ENCODE results near the gene KIF26A.
"Not testable (repeated sequence)": the region's sequence is repeated elsewhere in the genome, so short reads cannot be mapped to it uniquely, and the experiment has no call there.

KIF26A gene

DNA sequence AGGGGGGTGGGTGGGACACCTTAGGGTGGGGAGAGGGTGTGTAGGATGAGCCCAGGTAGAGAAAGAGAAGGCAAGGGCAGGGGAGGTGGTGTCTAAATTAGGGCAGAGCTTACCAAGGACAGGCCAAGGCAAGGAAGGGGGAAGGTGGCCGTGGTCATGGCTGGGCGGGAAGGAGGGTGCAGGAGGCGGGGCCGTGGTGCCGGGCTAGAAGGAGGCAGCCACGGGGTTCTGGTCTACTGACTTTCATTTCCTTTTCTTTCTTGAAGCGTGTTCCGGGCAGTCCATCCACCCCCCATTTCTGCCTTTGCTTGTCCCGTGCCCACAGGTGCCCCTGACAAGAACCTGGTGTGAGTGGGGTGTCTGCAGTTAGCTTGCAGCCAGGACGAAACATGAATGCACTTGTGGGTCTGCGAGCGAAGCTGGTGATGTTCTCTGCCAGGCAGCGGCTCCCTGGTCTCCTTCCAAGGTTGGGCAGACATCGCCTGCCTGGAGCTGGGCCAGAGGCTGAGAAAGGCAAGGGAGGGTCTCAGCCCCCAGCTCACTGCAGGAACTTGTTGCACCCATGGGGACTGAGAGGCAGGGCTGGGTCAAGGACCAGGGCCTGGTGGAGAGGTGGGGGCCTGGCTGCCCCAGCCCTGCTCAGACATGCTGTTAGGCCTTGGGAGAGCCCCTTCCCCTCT is 58.2 kb downstream of the KIF26A start:
- no peak for DNase-seq

DNA sequence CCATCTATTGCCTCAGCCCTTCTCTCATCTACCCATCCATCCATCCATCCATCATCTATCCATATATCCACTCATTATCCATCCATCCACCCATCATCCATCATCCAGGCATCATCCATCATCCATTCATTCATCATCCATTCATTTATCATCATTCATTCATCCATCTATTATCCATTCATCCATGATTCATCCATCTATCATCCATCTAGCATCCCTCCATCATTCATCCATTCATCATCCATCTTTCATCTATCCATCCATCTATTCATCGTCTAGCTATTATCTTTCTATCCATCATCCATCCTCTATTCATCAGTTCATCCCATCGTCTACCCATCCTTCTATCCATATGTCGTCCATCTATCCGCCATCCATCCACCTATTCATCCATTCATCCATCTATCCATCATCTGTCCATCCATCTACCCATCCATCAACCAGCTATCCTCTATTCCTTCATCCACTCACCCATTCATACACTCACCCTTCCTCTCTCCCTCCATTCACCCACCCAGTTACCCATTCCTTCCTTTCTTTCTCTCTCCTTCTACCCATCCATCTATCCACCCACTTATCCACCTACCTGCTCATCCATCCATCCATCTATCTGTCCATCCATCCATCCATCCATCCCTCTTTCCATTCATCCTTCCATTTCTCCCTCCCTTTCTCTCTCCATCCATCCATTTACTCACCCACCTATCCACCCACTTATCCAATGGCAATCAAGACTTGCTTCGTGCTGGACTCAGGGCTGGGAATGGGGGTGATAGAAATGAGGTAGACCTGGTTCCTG is 59.3 kb downstream of the KIF26A start:
- no peak for DNase-seq

DNA sequence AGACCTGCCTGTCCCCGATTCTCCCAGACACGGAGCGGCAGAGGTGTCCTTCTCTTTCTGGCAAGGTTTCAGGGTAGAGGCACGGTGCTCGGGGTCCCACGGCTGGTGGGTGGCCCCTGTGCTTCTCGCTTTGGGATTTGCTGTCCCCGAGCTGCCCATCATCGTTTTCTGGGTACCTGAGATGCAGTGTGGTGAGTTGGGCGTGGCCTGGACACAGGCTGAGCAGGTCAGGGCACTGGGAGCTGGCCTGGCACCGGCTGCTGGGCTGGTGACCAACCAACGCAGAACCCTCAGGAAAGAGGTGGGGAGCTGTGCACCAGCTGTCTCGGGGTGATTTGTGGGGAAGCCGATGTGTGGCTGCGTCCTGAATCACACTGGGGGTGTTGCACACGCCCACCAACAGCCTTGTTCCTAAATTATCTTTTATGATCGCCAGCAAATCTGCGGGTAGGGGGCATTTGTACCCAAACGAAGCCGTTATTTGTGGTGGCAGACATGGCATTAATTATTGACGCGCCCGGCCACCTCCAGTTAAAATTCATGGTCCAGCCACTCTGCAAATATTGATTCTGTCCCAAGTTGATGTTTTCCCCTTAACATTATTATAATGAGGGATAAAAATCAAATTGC is 61.0 kb downstream of the KIF26A start:
- no peak for DNase-seq

DNA sequence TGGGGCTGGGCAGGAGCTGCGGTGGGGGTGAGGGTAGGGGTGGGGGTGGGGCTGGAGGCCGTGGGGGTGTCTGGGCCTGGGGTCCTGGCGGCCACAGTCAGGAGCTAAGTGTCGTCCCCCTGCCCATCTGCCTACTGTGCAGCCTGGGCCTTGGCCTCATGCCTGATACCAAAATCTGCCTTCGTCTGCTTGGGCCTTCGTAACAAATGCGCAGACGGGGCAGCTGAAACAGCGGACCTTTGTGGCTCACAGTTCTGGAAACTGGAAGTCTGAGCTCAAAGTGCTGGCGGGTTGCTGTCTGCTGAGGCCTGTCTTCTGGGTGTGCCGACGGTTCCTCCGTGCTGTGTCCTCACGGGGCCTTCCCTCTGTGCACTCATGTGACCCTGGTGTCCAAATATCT is 61.7 kb downstream of the KIF26A start:
- DNase-seq = no peak

DNA sequence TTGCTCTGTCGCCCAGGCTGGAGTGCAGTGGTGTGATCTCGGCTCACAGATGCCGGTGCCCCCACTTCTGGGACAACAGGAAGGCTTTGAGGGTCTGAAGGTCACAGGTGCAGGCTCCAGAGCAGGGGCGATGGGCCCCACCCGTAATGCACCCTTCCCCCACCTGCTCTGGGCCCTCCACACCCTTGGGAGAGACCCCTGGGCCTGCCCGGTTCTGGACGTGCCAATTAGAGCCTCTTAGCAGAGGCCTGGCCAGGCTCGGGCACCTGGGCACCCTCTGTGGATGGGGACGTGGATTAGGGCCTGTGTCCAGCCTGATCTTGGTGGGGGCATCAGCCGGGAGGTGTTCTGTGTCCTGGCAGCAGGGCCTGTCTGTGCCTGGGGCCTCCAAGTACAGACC is 62.2 kb downstream of the KIF26A start:
- no peak for DNase-seq

DNA sequence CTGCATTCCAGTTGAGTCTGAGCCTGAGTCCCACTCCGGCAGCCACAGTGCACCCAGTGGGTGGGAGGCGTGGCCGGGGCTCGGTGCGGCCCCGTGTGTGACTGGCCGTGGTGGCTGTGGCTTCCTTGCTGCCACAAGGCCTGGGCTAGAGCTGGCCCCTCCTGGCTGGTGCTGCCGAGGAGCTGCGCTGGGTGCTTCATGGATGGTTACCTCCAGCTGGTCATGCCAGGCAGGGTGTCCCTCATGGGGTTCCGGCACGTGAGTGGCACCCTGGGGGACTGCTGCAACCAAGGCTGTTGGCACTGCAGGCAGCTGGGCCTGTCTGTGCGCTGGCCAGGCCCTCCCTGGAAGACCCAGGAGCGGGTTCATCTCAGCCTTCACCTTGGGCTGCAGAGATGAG is 62.7 kb downstream of the KIF26A start:
- no peak for DNase-seq

DNA sequence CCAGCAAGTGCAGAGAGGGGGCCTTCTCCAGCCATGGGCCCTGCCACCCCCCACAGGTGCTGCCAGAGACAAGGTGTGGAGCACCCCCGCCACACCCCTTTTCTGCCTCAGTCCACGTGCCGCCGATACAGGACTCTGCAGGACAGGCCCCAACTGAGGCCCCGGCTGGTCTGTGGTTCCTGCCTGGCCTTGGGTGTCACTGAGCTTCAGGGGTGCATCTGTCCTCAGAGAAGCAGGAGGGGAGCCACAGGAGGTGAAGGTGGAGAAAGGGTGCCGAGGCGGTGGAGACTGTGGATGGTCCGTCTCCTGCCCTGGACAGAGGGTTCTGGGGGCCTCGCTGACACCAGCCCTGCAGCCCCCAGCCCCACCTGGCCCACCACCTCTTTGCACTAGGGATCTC is 63.1 kb downstream of the KIF26A start:
- no peak for DNase-seq

DNA sequence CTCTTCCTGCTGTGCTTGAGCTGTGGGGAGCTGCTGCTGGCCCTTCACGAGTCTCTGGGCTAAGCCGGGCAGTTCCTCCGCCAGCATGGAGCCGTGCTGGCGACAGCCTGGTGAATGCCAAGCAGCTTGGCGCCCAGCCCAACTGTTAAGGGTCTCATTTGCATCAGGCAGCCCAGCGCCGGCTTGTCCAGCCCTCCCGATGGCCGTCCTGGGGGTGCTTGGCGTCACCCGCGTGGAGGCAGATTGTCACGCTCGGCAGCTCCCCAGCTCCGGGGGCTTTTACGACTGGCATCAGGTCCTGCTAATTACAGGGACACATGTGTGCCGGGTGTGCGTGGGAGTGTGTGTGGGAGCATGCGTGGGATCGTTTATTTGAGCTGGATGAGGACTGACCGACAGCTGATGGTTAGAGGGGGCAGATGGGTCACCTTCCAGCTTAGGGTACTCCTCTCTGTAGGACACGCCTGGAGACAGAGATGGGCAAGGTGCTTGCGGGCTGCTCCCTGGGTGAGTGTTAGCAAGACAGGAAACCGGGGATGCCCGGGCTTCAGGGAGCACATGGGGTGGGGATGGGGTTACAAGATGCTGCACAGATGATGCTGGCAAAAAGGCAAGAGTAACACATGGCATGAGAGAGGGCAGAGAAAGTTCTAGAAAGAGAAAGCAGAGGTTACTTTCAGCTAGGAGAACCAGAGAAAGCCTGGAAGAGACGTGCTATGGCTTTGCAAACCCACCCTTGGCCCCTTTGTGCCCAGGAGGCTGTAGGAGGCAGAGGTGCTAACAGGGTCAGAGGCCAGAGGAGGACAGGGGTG is 64.1 kb downstream of the KIF26A start:
- no peak for DNase-seq

DNA sequence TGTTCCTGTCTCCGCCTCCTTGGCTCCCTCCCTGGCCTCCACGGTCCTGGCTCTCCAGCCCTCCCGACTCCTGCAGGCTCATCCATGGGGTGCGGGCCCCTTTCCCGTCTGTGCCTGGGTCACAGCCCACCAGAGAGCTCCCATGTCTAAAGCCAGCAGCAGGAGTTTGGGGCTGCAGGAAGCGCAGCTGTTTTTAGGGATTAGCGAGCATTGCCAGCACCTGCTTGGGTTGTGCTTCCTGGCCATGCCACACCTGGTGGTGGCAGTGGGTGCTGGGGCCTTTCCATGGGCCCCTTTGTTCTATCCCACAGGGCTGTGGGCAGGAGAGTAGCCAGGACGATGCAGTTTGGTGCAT is 64.7 kb downstream of the KIF26A start:
- no peak for DNase-seq

DNA sequence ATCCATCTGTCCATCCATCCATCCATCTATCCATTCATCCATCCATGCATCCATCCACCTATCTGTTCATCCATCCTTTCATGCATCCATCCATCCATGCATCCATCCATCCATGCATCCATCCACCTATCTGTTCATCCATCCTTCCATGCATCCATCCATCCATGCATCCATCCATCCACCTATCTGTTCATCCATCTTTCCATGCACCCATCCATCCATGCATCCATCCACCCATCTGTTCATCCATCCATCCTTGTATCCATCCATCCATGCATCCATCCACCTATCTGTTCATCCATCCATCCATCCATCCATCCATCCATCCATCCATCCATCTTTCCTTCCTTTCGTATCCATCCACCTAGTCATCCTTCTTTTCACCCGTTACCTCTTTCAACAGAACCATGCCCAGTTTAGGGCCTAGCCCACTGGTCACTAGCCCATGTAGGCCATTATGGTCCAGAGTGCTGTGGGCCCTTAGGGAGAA is 66.3 kb downstream of the KIF26A start:
- no peak for DNase-seq

DNA sequence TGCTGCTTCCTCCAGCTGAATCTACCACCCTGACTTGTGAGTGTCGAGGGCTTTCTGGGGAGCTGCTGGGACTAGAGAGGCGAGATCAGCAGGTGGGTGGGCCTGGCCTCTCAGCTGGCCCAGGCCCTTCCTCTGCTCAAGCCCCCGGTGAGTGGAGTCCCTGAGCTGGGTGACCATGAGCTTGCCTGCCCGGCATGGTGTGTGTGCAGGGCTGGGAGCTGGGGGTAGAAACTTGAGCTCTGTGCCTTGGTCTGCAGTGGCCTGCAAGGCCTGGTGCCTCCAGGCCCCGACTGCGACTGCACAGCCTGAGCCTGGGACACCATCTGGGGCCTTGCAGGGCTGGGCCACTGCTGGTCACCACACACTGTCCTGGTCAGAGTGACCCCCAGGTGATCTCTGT is 67.4 kb downstream of the KIF26A start:
- DNase-seq = no peak

DNA sequence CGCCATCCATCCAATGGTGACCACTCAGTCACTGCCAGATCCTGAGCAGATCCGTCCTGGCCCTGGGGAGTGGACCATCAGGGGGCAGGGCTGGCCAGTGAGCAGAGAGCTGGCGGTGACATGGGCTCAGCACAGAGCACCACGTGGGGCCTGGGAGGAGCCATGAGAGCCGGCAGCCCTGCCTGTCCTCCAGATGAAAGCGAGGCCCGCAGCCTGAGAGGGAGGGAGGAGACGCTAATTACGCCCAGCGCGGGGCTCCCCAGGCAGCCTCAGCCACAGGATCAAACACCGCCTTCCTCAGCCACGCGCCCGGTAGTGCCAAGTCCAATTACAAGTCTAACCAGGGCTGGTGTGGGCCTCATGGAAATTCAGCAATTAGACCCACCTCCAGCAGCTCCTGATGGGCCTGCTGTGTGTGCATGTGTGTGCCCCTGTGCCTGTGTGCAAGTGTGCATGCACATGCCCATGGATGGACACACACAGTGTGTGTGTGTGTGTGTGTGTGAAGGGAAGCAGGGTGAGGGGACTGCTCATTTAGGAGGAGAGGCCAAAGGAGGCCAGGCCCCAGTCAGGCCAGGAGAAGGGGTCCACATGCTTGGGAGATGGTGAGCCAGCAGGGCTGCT is 68.0 kb downstream of the KIF26A start:
- DNase-seq = no peak

DNA sequence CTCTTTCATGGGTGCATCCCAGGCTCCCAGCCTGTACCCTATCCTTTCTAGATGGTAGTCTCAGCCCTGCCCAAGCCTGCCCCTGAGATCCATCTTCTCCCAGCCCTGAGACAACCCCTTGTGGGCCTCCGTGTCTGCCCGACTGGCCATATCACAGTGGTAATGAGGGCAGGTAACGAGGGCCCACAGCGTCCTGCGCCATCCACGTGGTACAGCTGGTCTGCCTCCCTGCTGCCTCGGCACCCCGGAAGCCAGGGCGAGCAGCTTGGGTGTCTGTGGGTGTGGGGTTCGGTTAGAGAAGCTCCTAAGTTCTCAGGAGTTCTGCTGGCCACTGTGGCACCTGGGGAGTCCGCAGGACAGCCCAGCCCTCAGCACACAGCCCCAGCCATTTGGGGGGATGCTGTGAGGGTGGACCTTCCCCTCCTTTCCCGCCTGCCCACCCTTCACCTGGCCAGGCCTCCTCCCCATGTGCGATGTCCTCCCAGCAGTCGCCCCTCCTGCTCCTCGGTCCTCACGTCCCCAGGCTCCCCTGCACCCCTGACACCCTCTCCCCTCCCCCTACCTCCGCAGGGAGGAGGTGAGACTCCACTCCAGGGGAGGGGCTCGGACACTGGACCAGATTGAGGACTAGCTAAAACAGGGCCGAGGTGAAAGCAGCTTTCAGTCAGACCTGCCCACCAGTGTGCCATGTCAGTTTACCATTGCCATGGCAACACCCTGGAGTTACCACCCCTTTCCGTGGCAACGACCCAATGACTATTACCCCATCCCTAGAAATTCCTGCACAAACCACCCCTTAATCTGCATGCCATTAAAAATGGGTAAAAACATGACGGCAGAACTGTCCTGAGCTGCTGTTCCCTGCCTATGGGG is 69.0 kb downstream of the KIF26A start:
- no peak for DNase-seq

DNA sequence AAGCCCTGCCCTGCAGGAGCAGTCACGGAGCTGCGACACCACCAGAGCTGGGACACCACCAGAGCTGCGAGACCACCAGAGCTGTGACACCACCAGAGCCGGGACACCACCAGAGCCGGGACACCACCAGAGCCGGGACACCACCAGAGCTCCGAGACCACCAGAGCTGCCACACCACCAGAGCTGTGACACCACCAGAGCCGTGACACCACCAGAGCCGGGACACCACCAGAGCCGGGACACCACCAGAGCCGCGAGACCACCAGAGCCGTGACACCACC is 69.6 kb downstream of the KIF26A start:
- DNase-seq = not testable (repeated sequence)

DNA sequence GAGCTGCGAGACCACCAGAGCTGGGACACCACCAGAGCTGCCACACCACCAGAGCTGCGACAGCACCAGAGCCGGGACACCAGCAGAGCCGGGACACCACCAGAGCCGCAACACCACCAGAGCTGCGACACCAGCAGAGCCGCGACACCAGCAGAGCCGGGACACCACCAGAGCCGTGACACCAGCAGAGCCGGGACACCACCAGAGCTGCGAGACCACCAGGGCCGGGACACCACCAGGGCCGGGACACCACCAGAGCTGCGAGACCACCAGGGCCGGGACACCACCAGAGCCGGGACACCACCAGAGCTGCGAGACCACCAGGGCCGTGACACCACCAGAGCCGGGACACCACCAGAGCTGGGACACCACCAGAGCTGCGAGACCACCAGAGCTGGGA is 69.9 kb downstream of the KIF26A start:
- not testable (repeated sequence) for DNase-seq

DNA sequence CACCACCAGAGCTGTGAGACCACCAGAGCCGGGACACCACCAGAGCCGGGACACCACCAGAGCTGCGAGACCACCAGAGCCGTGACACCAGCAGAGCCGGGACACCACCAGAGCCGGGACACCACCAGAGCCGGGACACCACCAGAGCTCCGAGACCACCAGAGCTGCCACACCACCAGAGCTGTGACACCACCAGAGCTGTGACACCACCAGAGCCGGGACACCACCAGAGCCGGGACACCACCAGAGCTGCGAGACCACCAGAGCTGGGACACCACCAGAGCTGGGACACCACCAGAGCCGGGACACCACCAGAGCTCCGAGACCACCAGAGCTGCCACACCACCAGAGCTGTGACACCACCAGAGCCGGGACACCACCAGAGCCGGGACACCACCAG is 70.7 kb downstream of the KIF26A start:
- not testable (repeated sequence) for DNase-seq

DNA sequence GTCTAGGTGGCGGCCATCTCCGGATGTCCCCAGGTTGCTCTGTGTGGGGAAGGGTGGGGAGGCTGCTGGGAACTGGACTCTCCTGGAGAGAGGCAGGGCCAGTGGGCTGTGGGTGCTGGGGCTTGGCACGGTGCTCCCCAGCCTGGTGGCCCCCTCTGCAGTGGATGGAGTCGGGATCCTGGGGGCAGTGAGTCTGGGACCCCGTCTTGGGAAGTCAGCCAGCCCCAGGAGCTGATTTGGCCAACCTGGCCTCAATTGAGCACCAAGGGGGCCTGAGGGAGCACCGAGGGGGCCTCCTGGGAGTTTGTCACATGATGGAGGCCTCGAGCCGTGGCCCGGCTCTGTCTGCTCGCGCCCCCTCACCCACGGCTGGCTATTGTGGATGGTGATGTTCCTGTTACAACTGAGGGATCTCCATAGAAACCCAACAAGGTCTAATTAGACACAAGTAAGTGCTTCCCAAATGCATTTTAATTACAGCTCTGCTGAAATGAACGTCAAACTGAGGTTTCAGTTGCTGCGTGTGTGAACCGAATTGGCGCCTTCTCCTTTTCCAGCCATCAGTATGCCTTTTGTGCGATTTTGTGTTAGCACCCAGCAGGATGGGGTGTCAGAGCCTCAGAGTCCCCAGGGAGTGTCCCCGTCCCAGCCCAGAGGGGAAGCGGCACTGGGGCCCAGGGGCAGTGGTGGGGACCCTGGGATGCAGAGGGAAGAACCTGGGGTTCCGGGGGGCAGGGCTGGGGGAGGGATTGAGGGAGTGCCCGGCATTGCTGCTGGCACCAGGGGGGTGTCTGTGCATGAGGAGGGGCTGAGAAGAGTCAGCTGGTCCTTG is 71.8 kb downstream of the KIF26A start:
- DNase-seq = no peak

DNA sequence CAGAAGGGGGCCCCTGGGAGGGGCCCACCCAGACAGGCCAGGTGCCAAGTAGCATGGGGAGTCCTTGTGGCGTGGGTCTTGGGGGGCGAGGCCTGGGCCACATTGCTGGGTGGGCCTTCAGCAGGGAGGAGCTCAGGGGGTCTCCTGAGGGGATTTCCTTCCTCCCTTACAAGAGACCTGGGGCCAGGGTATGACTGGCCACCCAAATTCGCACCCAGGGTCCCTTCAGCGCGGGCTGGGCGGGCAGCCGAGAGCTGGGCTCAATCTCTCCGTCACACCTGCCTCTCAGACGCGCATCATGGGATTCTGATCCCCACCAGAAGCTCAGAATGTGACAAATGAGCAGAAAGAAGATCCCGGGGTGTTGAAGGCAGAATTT is 72.4 kb downstream of the KIF26A start:
- DNase-seq = no peak

DNA sequence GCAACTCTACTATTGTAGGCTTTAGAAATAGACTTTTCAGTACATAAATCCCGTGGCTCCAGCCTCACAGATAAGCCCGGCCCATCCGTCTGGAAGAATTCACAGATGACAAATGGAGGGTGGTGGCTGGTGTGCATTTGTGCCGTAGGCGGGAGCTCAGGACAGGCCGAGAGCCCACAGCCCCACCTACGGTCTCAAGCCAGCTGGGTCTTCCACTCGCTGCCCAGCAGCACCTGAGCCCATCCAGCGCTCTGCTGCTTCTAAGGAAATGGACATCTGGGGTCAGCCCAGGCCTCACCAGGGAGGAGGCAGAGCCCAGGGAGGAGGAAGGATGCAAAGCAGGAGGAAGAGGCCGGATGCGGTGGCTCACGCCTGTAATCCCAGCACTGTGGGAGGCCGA is 72.8 kb downstream of the KIF26A start:
- DNase-seq = no peak

DNA sequence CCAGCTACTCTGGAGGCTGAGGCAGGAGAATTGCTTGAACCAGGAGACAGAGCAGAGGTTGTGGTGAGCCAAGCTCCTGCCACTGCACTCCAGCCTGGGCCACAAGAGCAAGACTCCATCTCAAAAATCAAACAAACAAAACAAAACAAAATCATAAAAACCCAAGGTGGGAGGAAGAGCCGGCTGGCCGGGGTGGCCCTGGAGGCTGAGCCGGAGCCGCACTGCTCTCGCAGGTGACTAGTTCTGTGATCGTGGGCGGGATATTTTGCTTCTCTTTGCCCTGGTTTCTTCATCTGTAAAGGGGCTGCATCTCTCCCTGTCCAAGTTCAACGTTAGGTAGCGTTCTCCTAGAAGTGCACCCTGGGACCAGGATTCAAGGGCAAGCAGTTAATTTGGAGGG is 73.4 kb downstream of the KIF26A start:
- no peak for DNase-seq
